Caco-2 (cell line): ENCODE data around the gene PMEPA1. TPM values are rescaled to one million over a fixed set of nuclear protein-coding genes. Genes with fewer than 3 reads are reported as not detected.

Experiments
- BruUV-seq: library from RNA; stranded (reverse); fragments of 400-500 nt; replicated peaks from 2 replicates; lab custom pipeline; 2021; lab: Mats Ljungman, UMichigan
- CTCF ChIA-PET: fragments of 300-600 bp; sonication (Branson Sonifier 250); formaldehyde crosslinking; loops from one replicate; lab custom pipeline; 2022; ENCODE audit warnings: antibody characterized with exemption; lab: Charles Lee
- POLR2A ChIA-PET: fragments of 300-600 bp; sonication (Branson Sonifier 250); formaldehyde crosslinking; loops from one replicate; lab custom pipeline; 2022; ENCODE audit warnings: antibody characterized with exemption; lab: Charles Lee
- DNase-seq, 2 experiments: peaks; one replicate each; pipeline versions ENCODE4 v3.0.0 to v3.0.0-alpha.2; 2020 to 2022
- H3K27me3 ChIP-seq: replicated peaks from 2 replicates; pipeline ENCODE4 v1.6.0; 2011; ENCODE audit warnings: low read length; ENCODE audit not compliant: control insufficient read depth, insufficient read depth
- H3K36me3 ChIP-seq: 2 replicates; pipeline ENCODE4 v1.5.1; 2011; ENCODE audit warnings: low read length; ENCODE audit not compliant: control insufficient read depth, insufficient read depth
- H3K4me1 ChIP-seq: fragments of 250-450 bp; sonication (Bioruptor Pico); 2 replicates; pipeline ENCODE4 v1.5.1; 2020; ENCODE audit warnings: mild to moderate bottlenecking
- H3K4me3 ChIP-seq: 2 replicates; pipeline ENCODE4 v1.5.1; 2011; ENCODE audit warnings: low read depth, mild to moderate bottlenecking, control low read depth, low read length
- H3K9me3 ChIP-seq: fragments of 250-450 bp; sonication (Bioruptor Pico); 2 replicates; pipeline ENCODE4 v1.5.1; 2020; ENCODE audit warnings: mild to moderate bottlenecking, moderate library complexity
- H3K27ac Mint-ChIP-seq: one replicate; pipeline ENCODE4 v1.8.0; 2022; ENCODE audit warnings: mixed read lengths; ENCODE audit not compliant: unreplicated experiment
- H3K27me3 Mint-ChIP-seq: one replicate; pipeline ENCODE4 v1.8.0; 2022; ENCODE audit warnings: mixed read lengths; ENCODE audit not compliant: insufficient read depth, unreplicated experiment
- H3K36me3 Mint-ChIP-seq: one replicate; pipeline ENCODE4 v1.8.0; 2022; ENCODE audit warnings: mild to moderate bottlenecking, mixed read lengths; ENCODE audit not compliant: insufficient read depth, unreplicated experiment
- H3K4me1 Mint-ChIP-seq: one replicate; pipeline ENCODE4 v1.8.0; 2022; ENCODE audit warnings: low read depth, mixed read lengths; ENCODE audit not compliant: unreplicated experiment
- H3K4me3 Mint-ChIP-seq: one replicate; pipeline ENCODE4 v1.8.0; 2022; ENCODE audit warnings: mild to moderate bottlenecking, moderate library complexity, mixed read lengths; ENCODE audit not compliant: unreplicated experiment
- H3K9me3 Mint-ChIP-seq: one replicate; pipeline ENCODE4 v1.8.0; 2022; ENCODE audit warnings: mixed read lengths; ENCODE audit not compliant: unreplicated experiment
- intact Hi-C: fragments of 100-400 bp; cut with micrococcal nuclease; formaldehyde crosslinking; loops from one replicate; pipeline ENCODE4 v1.10.0; 2022; ENCODE audit not compliant: unreplicated experiment
- total RNA-seq: library from RNA; stranded (reverse); gene quantifications from 2 replicates; pipeline ENCODE4 v1.2.3, GENCODE V29; 2022
- TF ChIP-seq, protein P1 (sequence below), 2 experiments: fragments of 200-600 bp in 1 of 2; IDR thresholded peaks; 1 replicate in 1 of 2; 2 replicates in 1 of 2; pipeline versions ENCODE4 v1.5.1 to v1.8.0; 2011 to 2022; ENCODE audit warnings: antibody characterized with exemption in 1 of 2, control low read depth in 1 of 2, inconsistent platforms in 1 of 2, low read depth in 1 of 2, low read length in 1 of 2, mild to moderate bottlenecking in 1 of 2, moderate library complexity in 1 of 2; ENCODE audit not compliant: insufficient read depth in 1 of 2, severe bottlenecking in 1 of 2, unreplicated experiment in 1 of 2

PMEPA1 gene
- total RNA-seq, 1 experiment from 2014 or later = 3.3 TPM

DNA sequence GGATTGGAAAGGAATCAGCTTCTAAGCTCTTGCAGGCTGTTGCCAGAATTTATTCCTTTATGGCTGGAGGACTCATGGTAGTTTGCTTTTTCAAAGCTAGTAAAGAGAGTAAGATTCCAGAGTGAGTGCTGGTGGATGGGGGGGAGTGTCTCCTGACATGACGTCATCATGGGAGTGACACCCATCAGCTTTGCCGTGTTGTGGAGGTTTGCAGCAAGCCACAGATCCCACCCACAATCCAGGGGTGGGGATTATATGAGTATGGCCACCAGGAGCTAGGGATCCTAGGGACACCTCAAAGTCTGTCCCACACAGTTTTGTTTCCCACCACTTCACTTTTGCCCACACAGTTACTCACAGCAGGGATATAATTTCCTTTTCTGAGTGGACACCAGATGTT lies 28.7 kb upstream of the PMEPA1 start:
- no peaks in the 10 kb centered on the region for H3K9me3 ChIP-seq
- Mint-ChIP-seq H3K36me3 (no peaks in the 10 kb centered on the region), H3K27ac (no peak overlapping the region), H3K4me3 (no peak overlapping the region), H3K27me3 (peaks cover 28% of the 10 kb centered on the region), H3K9me3 (no peaks in the 10 kb centered on the region), H3K4me1 (no peaks in the 10 kb centered on the region)
- no peaks in the 10 kb centered on the region for H3K27me3 ChIP-seq
- no peaks in the 10 kb centered on the region for H3K36me3 ChIP-seq
- intact Hi-C loops = no loop called here
- DNase-seq = peak in 1 of 2 experiments; percentile 30
- no peaks in the 10 kb centered on the region; the same call in 1 of the 2 replicates for H3K4me1 ChIP-seq
- CTCF ChIA-PET = no interaction called here
- POLR2A ChIA-PET = interaction anchor here (0.6 to 0.9 kb wide), 2 partner anchors 29 to 37 kb away, joined by 3 to 4 read pairs; partner anchors contain the start of gene PMEPA1
- TF ChIP-seq, protein P1, sequence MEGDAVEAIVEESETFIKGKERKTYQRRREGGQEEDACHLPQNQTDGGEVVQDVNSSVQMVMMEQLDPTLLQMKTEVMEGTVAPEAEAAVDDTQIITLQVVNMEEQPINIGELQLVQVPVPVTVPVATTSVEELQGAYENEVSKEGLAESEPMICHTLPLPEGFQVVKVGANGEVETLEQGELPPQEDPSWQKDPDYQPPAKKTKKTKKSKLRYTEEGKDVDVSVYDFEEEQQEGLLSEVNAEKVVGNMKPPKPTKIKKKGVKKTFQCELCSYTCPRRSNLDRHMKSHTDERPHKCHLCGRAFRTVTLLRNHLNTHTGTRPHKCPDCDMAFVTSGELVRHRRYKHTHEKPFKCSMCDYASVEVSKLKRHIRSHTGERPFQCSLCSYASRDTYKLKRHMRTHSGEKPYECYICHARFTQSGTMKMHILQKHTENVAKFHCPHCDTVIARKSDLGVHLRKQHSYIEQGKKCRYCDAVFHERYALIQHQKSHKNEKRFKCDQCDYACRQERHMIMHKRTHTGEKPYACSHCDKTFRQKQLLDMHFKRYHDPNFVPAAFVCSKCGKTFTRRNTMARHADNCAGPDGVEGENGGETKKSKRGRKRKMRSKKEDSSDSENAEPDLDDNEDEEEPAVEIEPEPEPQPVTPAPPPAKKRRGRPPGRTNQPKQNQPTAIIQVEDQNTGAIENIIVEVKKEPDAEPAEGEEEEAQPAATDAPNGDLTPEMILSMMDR (IDR thresholded peaks at IDR 0.05; ENCODE audit: insufficient read depth in 1 of 2, low read depth in 1 of 2, low read length in 1 of 2, severe bottlenecking in 1 of 2, unreplicated experiment in 1 of 2) = no peak
- no peak overlapping the region for H3K4me3 ChIP-seq
- no TSS peak for BruUV-seq

DNA sequence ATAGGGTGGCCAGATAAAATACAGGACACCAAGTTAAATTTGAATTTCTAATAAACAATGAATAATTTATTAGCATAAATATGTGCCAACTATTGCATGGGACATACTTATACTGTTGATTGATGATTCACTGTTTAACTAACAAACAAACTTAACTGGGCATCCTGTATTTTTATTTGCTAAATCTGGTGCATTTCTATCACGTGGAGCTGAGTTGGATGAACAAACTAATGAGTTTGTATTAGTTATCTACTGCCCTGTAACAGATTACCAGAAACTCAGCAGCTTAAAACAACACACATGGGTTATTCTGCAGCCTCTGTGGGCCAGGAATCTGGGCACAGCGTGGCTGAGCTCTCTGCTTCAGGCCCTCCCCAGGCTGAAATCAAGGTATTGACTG lies 28.2 kb upstream of the PMEPA1 start:
- no peaks in the 10 kb centered on the region for H3K36me3 Mint-ChIP-seq
- Histone ChIP-seq H3K4me1 (no peaks in the 10 kb centered on the region), H3K27me3 (no peaks in the 10 kb centered on the region), H3K4me3 (no peak overlapping the region), H3K36me3 (no peaks in the 10 kb centered on the region), H3K9me3 (no peaks in the 10 kb centered on the region)
- H3K9me3 Mint-ChIP-seq = no peaks in the 10 kb centered on the region
- BruUV-seq = no TSS peak
- TF ChIP-seq, protein P1 (IDR thresholded peaks at IDR 0.05; ENCODE audit: insufficient read depth in 1 of 2, low read depth in 1 of 2, low read length in 1 of 2, severe bottlenecking in 1 of 2, unreplicated experiment in 1 of 2) = no peak
- H3K4me3 Mint-ChIP-seq = no peak overlapping the region
- CTCF ChIA-PET = no interaction called here
- DNase-seq = no peak
- H3K27ac Mint-ChIP-seq = no peak overlapping the region
- H3K4me1 Mint-ChIP-seq = no peaks in the 10 kb centered on the region
- intact Hi-C loops = no loop called here
- POLR2A ChIA-PET = interaction anchor here (0.9 kb wide), 1 partner anchor 28 kb away, joined by 3 read pairs; the partner anchor contains the start of gene PMEPA1
- peaks cover 28% of the 10 kb centered on the region for H3K27me3 Mint-ChIP-seq

DNA sequence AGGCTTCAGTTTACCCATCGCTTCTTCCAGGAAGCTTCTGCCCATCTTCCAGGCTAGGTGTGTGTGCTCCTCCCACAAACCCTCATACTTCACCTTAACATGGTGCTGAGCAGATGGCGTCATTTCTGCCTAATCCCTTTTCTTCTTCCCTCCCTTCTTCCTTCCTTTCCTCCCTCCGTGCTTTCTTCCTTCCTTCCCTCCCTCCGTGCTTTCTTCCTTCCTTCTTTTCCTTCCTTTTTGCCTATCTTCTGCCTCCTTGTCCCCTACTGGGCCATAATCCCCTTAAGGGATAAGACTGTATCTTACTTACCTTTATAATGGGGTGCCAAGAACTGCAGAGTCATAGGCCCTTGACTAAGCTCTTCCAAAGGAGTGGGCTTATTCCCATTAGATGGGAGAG lies 27.5 kb upstream of the PMEPA1 start:
- POLR2A ChIA-PET = no interaction called here
- DNase-seq = no peak
- peaks cover 31% of the 10 kb centered on the region for H3K27me3 Mint-ChIP-seq
- no peak overlapping the region for H3K4me3 ChIP-seq
- no peak overlapping the region for H3K4me3 Mint-ChIP-seq
- H3K4me1 ChIP-seq = no peaks in the 10 kb centered on the region
- no peaks in the 10 kb centered on the region for H3K36me3 ChIP-seq
- intact Hi-C loops = no loop called here
- H3K27ac Mint-ChIP-seq = no peak overlapping the region
- H3K9me3 Mint-ChIP-seq = no peaks in the 10 kb centered on the region
- TF ChIP-seq, protein P1 (IDR thresholded peaks at IDR 0.05; ENCODE audit: insufficient read depth in 1 of 2, low read depth in 1 of 2, low read length in 1 of 2, severe bottlenecking in 1 of 2, unreplicated experiment in 1 of 2) = no peak
- BruUV-seq = no TSS peak
- H3K9me3 ChIP-seq = no peaks in the 10 kb centered on the region
- H3K36me3 Mint-ChIP-seq = no peaks in the 10 kb centered on the region
- no peaks in the 10 kb centered on the region for H3K27me3 ChIP-seq
- no peaks in the 10 kb centered on the region for H3K4me1 Mint-ChIP-seq
- CTCF ChIA-PET = interaction anchor here (1.2 to 1.6 kb wide), 2 partner anchors 44 to 350 kb away, joined by 3 to 4 read pairs; no protein-coding TSS in a partner anchor
